Measurements from ENCODE around the gene STC2. TPM values are rescaled to one million over a fixed set of nuclear protein-coding genes. Genes with fewer than 3 reads are reported as not detected.

Gene STC2
- total RNA-seq, 2 donors from 2014 or later: 9.9 to 35.0 TPM

- WGBS, 2 donors: 73 to 85% methylated on average over 8 to 9 of the region's 9 CpGs
- ATAC-seq: no peak
- DNase-seq: no peak
- H3K9me3 ChIP-seq: no peaks in the 10 kb centered on the region
- H3K4me3 ChIP-seq: no peak overlapping the region
- intact Hi-C loops (cut with DNase I): no loop called here
- no peaks in the 10 kb centered on the region for H3K4me1 ChIP-seq
- no peaks in the 10 kb centered on the region for H3K36me3 ChIP-seq (replicated peaks in 1 of 2; ENCODE audit: insufficient read depth in 1 of 2, low read depth in 2 of 2)
- H3K27ac ChIP-seq: no peak overlapping the region
- TF ChIP-seq POLR2A (IDR thresholded peaks at IDR 0.05) (no peak), CTCF (IDR thresholded peaks at IDR 0.05) (no peak)
- no peaks in the 10 kb centered on the region for H3K27me3 ChIP-seq
These were observed 12.2 kb upstream of the STC2 start for GRCh38 chr5:173340451-173340850.

GRCh38 chr5:173339286-173339685 is 11.1 kb upstream of the STC2 start:
- intact Hi-C loops (cut with DNase I): no loop called here
- no peak overlapping the region for H3K4me3 ChIP-seq

GRCh38 chr5:173338380-173339015 is 10.3 kb upstream of the STC2 start:
- intact Hi-C loops (cut with DNase I): no loop called here

More at GRCh38 chr5:173339286-173339685, 11.1 kb upstream of the STC2 start:
- TF ChIP-seq POLR2A (IDR thresholded peaks at IDR 0.05) (no peak), CTCF (IDR thresholded peaks at IDR 0.05) (no peak)
- H3K27ac ChIP-seq: no peak overlapping the region
- ATAC-seq (no peak), DNase-seq (no peak)
- H3K9me3 ChIP-seq: no peaks in the 10 kb centered on the region
- H3K4me1 ChIP-seq: no peaks in the 10 kb centered on the region
- WGBS, 2 donors: 83 to 85% methylated on average over 11 of the region's 11 CpGs
- H3K27me3 ChIP-seq: no peaks in the 10 kb centered on the region
- no peaks in the 10 kb centered on the region for H3K36me3 ChIP-seq (replicated peaks in 1 of 2; ENCODE audit: insufficient read depth in 1 of 2, low read depth in 2 of 2)

GRCh38 chr5:173334808-173335207 is 6.6 kb upstream of the STC2 start:
- WGBS, 2 donors: 47 to 67% methylated on average over 2 of the region's 2 CpGs

More at GRCh38 chr5:173338380-173339015, 10.3 kb upstream of the STC2 start:
- ATAC-seq: no peak
- TF ChIP-seq POLR2A (IDR thresholded peaks at IDR 0.05) (no peak), CTCF (IDR thresholded peaks at IDR 0.05) (no peak)
- no peaks in the 10 kb centered on the region for H3K9me3 ChIP-seq
- no peak overlapping the region for H3K4me3 ChIP-seq
- no peak for DNase-seq
- 77 to 78% methylated on average over 10 of the region's 10 CpGs for WGBS, 2 donors
- H3K27ac ChIP-seq: no peak overlapping the region
- H3K4me1 ChIP-seq: no peaks in the 10 kb centered on the region
- no peaks in the 10 kb centered on the region for H3K36me3 ChIP-seq (replicated peaks in 1 of 2; ENCODE audit: insufficient read depth in 1 of 2, low read depth in 2 of 2)
- H3K27me3 ChIP-seq: no peaks in the 10 kb centered on the region

More at GRCh38 chr5:173334808-173335207, 6.6 kb upstream of the STC2 start:
- no peaks in the 10 kb centered on the region for H3K27me3 ChIP-seq
- H3K4me3 ChIP-seq: no peak overlapping the region
- peaks cover 10% of the 10 kb centered on the region for H3K4me1 ChIP-seq
- no peak for TF ChIP-seq CTCF (IDR thresholded peaks at IDR 0.05)
- no peak for TF ChIP-seq POLR2A (IDR thresholded peaks at IDR 0.05)
- intact Hi-C loops (cut with DNase I): loop anchor here (5.0 kb wide), 1 partner anchor 48 kb away; no protein-coding TSS in a partner anchor
- H3K9me3 ChIP-seq: no peaks in the 10 kb centered on the region
- ATAC-seq (no peak), DNase-seq (no peak)
- no peak overlapping the region for H3K27ac ChIP-seq
- no peaks in the 10 kb centered on the region for H3K36me3 ChIP-seq (replicated peaks in 1 of 2; ENCODE audit: insufficient read depth in 1 of 2, low read depth in 2 of 2)
